ENCODE results near the gene GPR162.

DNA sequence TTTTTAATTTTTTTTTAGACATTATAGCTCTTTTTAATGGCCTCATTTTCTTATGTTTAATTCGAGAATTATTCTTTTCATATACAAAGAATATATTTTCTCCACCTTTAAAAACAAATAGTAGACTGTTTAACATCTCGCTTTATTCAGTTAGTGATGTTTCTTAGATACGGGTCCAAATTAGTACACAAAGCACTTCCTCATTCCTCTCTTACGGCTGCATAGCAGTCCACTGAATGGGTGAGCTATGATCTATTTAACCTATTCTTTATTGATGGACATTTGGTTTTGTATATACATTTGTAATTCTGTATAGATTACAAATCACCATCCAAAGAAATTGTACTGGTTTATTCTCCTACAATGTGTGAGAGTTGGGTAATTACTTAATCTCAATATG, 8.3 kb upstream of the GPR162 start:
- TF ChIP-seq FOXA1 (IDR thresholded peaks at IDR 0.05) (no peak), BHLHE40 (IDR thresholded peaks at IDR 0.05; ENCODE audit: borderline replicate concordance) (no peak), ELF4 (IDR thresholded peaks at IDR 0.05) (no peak), SP1 (IDR thresholded peaks at IDR 0.05) (no peak), TARDBP (IDR thresholded peaks at IDR 0.05) (no peak), L3MBTL2 (conservative IDR thresholded peaks at IDR 0.05) (no peak), FOXM1 (IDR thresholded peaks at IDR 0.05; ENCODE audit: borderline replicate concordance) (no peak), NFRKB (IDR thresholded peaks at IDR 0.05) (no peak), SUZ12 (IDR thresholded peaks at IDR 0.05) (no peak), FOXK2 (IDR thresholded peaks at IDR 0.05) (no peak)
